Rectal smooth muscle tissue (tissue), 1 donor: Measurements from ENCODE around the gene ERG.

Experiments
- H3K27ac ChIP-seq: one replicate; pipeline ENCODE4 v1.7.0; 2013; ENCODE audit warnings: low read depth, low read length, inconsistent platforms
- H3K27me3 ChIP-seq: one replicate; pipeline ENCODE4 v1.7.0; 2013; ENCODE audit warnings: low read length; ENCODE audit not compliant: control insufficient read depth, insufficient read depth
- H3K36me3 ChIP-seq: one replicate; pipeline ENCODE4 v1.7.0; 2013; ENCODE audit warnings: low read length; ENCODE audit not compliant: control insufficient read depth, insufficient read depth
- H3K4me1 ChIP-seq: one replicate; pipeline ENCODE4 v1.7.0; 2013; ENCODE audit warnings: low read length; ENCODE audit not compliant: control insufficient read depth, insufficient read depth
- H3K4me3 ChIP-seq: one replicate; pipeline ENCODE4 v1.7.0; 2013; ENCODE audit warnings: low read length
- H3K9ac ChIP-seq: one replicate; pipeline ENCODE4 v1.7.0; 2013; ENCODE audit warnings: low read length

Gene ERG

DNA sequence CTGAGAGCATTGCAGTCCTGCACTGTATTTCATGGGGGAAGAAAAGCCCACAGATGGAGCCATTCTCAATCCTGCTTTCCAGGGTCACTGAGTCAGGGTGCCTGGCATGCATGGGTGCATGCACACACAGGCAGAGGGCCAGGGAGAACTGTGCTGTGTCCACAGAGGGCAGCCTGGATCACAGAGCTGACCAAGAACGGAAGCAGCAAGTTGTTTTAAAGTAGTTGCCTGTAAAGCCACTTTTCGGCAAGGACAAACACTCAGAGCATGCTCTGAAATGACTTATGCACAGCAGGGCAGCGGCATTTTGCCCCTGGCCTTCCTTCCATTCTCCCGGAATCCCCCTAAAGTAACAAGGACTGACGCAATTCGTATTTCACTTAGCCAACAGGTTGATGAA lies 3.6 kb downstream of the ERG start:
- Histone ChIP-seq H3K4me3 (no peak overlapping the region), H3K9ac (no peak overlapping the region), H3K36me3 (no peaks in the 10 kb centered on the region), H3K4me1 (no peaks in the 10 kb centered on the region), H3K27ac (no peak overlapping the region), H3K27me3 (no peaks in the 10 kb centered on the region)

GRCh38 chr21:38494251-38494642 lies 4.0 kb downstream of the ERG start:
- no peaks in the 10 kb centered on the region for H3K27me3 ChIP-seq
- no peak overlapping the region for H3K9ac ChIP-seq
- H3K4me1 ChIP-seq = no peaks in the 10 kb centered on the region
- no peaks in the 10 kb centered on the region for H3K36me3 ChIP-seq
- H3K4me3 ChIP-seq = no peak overlapping the region
- H3K27ac ChIP-seq = no peak overlapping the region

DNA sequence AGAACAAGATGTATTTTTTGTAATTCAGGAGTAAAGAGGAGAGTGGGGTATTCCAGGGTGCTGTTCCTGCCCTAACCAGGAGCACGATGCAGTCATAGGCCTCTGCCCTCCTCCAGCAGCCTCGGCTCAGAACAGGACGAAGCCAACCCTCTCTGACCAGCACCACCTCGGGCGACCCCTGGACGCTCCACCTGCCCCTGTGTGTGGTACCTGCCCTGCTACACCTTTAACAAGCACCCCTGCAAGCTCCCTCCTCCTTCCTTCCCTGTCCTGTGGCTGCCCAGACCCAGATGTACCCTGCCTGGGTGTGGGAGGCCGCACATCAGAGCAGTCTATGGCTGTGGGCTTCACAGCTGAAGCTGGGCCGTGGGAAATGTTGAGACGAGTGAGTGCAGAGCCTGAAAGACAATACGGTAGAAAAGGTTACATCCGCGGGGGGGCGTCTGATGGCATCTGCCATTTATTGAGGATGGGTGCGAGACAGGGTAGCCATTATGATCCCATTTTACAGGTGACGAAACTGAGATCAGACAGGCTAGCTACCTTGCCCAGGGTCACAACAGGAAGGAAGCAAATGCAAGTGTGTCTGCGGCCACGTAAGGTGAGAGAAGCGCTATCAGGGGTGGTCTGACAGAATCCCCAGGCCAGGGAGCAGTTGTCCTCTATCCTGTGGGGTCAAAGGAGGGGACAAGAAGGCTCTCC lies 4.6 kb downstream of the ERG start:
- no peaks in the 10 kb centered on the region for H3K27me3 ChIP-seq
- no peaks in the 10 kb centered on the region for H3K36me3 ChIP-seq
- H3K4me1 ChIP-seq = no peaks in the 10 kb centered on the region
- H3K9ac ChIP-seq = no peak overlapping the region
- no peak overlapping the region for H3K27ac ChIP-seq
- no peak overlapping the region for H3K4me3 ChIP-seq

GRCh38 chr21:38492007-38492406 lies 6.3 kb downstream of the ERG start:
- Histone ChIP-seq H3K4me3 (no peak overlapping the region), H3K9ac (no peak overlapping the region), H3K27me3 (no peaks in the 10 kb centered on the region), H3K27ac (no peak overlapping the region), H3K36me3 (no peaks in the 10 kb centered on the region), H3K4me1 (no peaks in the 10 kb centered on the region)

DNA sequence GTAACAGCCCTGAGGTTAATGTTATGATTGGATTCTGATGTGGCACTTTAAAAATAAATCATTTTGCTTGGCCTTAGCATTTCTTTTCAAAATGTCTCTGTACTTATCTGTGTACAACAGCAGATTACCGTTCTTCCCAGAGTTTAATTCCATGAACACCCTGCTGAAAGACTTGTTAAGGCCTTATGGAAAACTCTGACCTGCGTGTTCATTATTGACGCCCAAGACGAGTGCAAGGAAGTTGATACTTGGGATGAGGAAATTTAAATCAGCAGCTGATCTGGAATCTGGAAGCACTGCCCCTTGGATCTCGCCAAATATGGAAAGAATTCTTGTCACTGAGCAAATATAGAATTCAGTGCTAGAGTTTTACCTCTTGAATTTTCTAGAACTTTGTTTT lies 6.7 kb downstream of the ERG start:
- H3K9ac ChIP-seq = no peak overlapping the region
- no peak overlapping the region for H3K4me3 ChIP-seq
- no peaks in the 10 kb centered on the region for H3K36me3 ChIP-seq
- H3K4me1 ChIP-seq = no peaks in the 10 kb centered on the region
- H3K27me3 ChIP-seq = no peaks in the 10 kb centered on the region
- H3K27ac ChIP-seq = no peak overlapping the region

DNA sequence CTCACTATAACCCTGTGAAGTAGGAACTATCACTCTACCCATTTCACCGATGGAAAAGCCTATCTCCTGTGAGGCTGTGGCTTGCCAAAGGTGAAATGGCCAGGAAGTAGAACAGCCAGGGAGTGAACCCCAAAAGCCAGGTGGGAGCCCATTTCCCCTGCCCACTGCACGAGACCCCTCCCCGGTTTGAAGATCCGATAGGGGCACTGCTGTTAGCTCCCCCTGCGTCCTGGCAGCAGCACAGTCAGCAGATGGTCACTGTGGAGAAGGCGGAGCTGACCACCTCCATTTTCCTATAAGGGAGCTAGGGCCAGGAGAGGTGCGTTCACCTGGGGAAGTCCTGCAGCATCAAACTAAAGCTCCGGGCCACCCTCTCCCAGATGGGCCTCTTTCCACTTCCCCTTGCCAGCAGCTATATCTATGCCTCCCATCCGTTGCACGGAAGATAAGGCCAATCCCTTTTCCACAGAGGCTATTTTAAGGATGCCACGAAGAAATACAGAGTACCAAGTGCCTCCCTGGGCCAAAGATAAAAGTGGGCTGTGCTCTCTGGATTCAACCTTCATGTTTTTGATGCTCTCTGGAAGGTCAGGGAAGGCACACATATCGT lies 7.8 kb downstream of the ERG start:
- Histone ChIP-seq H3K4me1 (no peaks in the 10 kb centered on the region), H3K4me3 (no peak overlapping the region), H3K36me3 (no peaks in the 10 kb centered on the region), H3K9ac (no peak overlapping the region), H3K27me3 (no peaks in the 10 kb centered on the region), H3K27ac (no peak overlapping the region)

DNA sequence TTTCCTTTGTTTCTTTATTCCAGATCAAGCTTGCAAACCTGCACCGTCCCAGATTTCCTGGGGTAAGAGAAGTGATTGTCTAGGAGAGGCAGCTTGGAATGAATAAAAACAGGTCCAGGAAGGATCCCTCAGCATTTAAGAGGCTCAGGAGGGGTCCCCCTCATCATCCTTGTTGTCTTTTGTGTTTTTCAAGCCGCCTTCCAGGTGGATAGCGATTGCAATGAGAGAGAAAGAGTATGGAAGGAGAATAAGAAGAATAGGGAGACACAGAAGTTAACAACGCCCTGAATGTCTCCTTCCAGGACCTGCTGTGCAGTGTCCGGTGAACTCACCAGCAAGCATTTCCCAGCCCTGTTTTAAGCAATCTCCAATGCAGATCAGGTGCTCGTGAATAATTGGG lies 8.5 kb downstream of the ERG start:
- H3K4me1 ChIP-seq = no peaks in the 10 kb centered on the region

GRCh38 chr21:38489271-38489652 lies 9.0 kb downstream of the ERG start:
- Histone ChIP-seq H3K27ac (no peak overlapping the region), H3K4me1 (no peaks in the 10 kb centered on the region), H3K36me3 (no peaks in the 10 kb centered on the region), H3K9ac (no peak overlapping the region), H3K4me3 (no peak overlapping the region), H3K27me3 (no peaks in the 10 kb centered on the region)

More for the DNA sequence above, 8.5 kb downstream of the ERG start:
- H3K4me3 ChIP-seq = no peak overlapping the region
- no peak overlapping the region for H3K27ac ChIP-seq
- no peaks in the 10 kb centered on the region for H3K27me3 ChIP-seq
- H3K9ac ChIP-seq = no peak overlapping the region
- H3K36me3 ChIP-seq = no peaks in the 10 kb centered on the region

DNA sequence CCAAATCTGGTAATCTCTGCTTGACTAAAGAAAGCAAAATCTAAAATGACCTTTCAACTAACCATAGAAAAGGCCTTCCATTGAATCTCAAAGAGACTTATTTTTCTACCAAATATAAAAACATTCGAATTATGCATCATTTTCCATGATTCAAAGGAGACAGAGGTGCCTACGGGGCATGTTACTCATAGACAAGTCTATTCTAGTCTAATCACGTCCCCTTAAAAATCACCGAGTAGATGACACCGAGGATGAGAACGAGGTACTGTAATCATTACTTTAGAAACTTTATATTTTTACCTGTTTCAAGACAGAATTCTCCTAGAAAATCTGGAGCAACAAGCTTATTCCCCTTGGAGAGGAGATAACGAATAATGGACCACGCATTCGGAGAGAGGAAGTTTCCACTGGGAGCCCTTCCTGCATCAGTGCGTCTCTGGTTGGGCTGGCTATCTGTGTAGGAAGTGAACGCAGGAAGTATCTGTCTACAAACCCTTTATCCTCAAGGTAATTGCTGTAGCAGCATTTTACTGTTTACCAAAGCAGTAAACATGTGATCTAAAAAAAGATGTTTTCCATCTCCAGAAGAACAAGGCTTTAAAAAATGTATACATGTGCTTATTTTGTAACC lies 9.5 kb downstream of the ERG start:
- Histone ChIP-seq H3K27ac (no peak overlapping the region), H3K9ac (no peak overlapping the region), H3K4me1 (no peaks in the 10 kb centered on the region), H3K36me3 (no peaks in the 10 kb centered on the region), H3K4me3 (no peak overlapping the region), H3K27me3 (no peaks in the 10 kb centered on the region)

- no peaks in the 10 kb centered on the region for H3K4me1 ChIP-seq
- H3K27ac ChIP-seq = no peak overlapping the region
- no peaks in the 10 kb centered on the region for H3K36me3 ChIP-seq
- H3K9ac ChIP-seq = no peak overlapping the region
- no peaks in the 10 kb centered on the region for H3K27me3 ChIP-seq
- H3K4me3 ChIP-seq = no peak overlapping the region
Measured at GRCh38 chr21:38487901-38488639, 10.2 kb downstream of the ERG start.

DNA sequence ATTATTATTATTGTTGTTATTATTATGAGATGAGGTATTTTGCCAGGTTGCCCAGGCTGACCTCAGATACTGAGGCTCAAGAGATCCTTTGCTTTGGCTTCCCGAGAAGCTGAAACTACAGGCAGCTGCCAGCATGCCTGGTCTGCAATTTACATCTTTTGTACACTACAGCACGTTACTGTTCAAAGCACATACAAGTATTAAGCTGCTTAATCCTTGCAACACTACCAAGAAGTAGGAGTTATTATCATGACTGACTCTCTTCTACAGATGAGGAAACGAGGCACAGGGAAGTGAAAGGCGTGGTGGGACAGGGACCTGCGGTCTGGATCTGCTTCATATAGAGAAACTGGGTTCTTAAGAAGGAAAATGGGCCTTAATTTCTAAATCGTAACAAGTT lies 11.6 kb downstream of the ERG start:
- Histone ChIP-seq H3K27ac (no peak overlapping the region), H3K36me3 (no peaks in the 10 kb centered on the region), H3K4me3 (no peak overlapping the region), H3K9ac (no peak overlapping the region), H3K27me3 (no peaks in the 10 kb centered on the region), H3K4me1 (no peaks in the 10 kb centered on the region)

DNA sequence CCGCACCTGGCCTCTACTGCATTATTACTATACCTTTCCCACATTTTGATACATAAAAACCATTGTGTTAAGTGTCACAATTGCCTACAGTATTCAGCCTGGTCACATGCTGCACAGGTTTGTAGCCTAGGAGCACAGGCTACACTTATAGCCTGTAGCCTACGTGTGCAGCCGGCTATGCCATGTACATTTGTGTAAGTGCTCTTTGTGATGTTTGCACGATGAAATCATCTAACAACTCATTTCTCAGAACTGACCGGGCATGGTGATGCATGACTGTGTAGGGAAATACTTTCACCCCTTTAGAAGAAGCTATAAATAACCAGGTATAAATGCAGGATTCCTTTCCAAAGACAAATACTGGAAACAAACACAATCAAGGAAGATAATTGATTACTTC lies 12.1 kb downstream of the ERG start:
- Histone ChIP-seq H3K9ac (no peak overlapping the region), H3K4me1 (no peaks in the 10 kb centered on the region), H3K27ac (no peak overlapping the region), H3K36me3 (no peaks in the 10 kb centered on the region), H3K4me3 (no peak overlapping the region), H3K27me3 (no peaks in the 10 kb centered on the region)
